Mesodermal cell (in vitro differentiated cells): ENCODE results near the gene TTC38.

Source experiments
- H3K27ac ChIP-seq: 2 replicates; pipeline ENCODE4 v1.7.0; 2013; ENCODE audit warnings: mild to moderate bottlenecking, low read depth, low read length, moderate library complexity; ENCODE audit not compliant: severe bottlenecking
- H3K36me3 ChIP-seq: 2 replicates; pipeline ENCODE4 v1.7.1; 2013; ENCODE audit warnings: mild to moderate bottlenecking, low read length, moderate library complexity; ENCODE audit not compliant: control insufficient read depth, insufficient read depth
- H3K4me1 ChIP-seq: one replicate; pipeline ENCODE4 v1.7.1; 2013; ENCODE audit warnings: mild to moderate bottlenecking, low read length; ENCODE audit not compliant: insufficient read depth, control insufficient read depth, poor library complexity, severe bottlenecking
- H3K4me3 ChIP-seq: 2 replicates; pipeline ENCODE4 v1.7.0; 2013; ENCODE audit warnings: low read length, control low read depth, mild to moderate bottlenecking; ENCODE audit not compliant: insufficient read depth, poor library complexity, severe bottlenecking; ENCODE audit errors: extremely low read depth
- H3K9me3 ChIP-seq: 2 replicates; pipeline ENCODE4 v1.7.1; 2013; ENCODE audit warnings: mild to moderate bottlenecking, low read length, moderate library complexity; ENCODE audit not compliant: control insufficient read depth
- WGBS, 2 experiments: methylation state at CpG; one replicate each; pipeline ENCODE4 v1.1.5; 2013; ENCODE audit warnings: missing lambda C conversion rate in 2 of 2; ENCODE audit not compliant: insufficient coverage in 2 of 2; 5-methylcytosine and 5-hydroxymethylcytosine counted together

TTC38 gene

GRCh38 chr22:46318576-46318975 lies 50.8 kb downstream of the TTC38 start:
- WGBS, 2 experiments = 93 to 94% methylated on average over 15 of the region's 15 CpGs
- no peaks in the 10 kb centered on the region for H3K9me3 ChIP-seq
- H3K4me1 ChIP-seq = no peaks in the 10 kb centered on the region
- H3K4me3 ChIP-seq = no peak overlapping the region
- peaks cover 80% of the 10 kb centered on the region for H3K36me3 ChIP-seq
- H3K27ac ChIP-seq = no peak overlapping the region

- H3K4me1 ChIP-seq = no peaks in the 10 kb centered on the region
- H3K9me3 ChIP-seq = no peaks in the 10 kb centered on the region
- 96 to 98% methylated on average over 6 to 10 of the region's 10 CpGs for WGBS, 2 experiments
- peaks cover 88% of the 10 kb centered on the region for H3K36me3 ChIP-seq
- no peak overlapping the region for H3K27ac ChIP-seq
- no peak overlapping the region for H3K4me3 ChIP-seq
These were observed 51.5 kb downstream of the TTC38 start for GRCh38 chr22:46319319-46319718.

GRCh38 chr22:46320166-46320710 lies 52.4 kb downstream of the TTC38 start:
- H3K4me3 ChIP-seq = no peak overlapping the region
- WGBS, 2 experiments = 98% methylated on average over 14 of the region's 14 CpGs
- H3K4me1 ChIP-seq = no peaks in the 10 kb centered on the region
- H3K9me3 ChIP-seq = no peaks in the 10 kb centered on the region
- H3K36me3 ChIP-seq = peaks cover 90% of the 10 kb centered on the region
- H3K27ac ChIP-seq = no peak overlapping the region

- no peaks in the 10 kb centered on the region for H3K9me3 ChIP-seq
- no peaks in the 10 kb centered on the region for H3K4me1 ChIP-seq
- H3K4me3 ChIP-seq = no peak overlapping the region
- 93 to 97% methylated on average over 12 to 18 of the region's 20 CpGs for WGBS, 2 experiments
- no peak overlapping the region for H3K27ac ChIP-seq
- peaks cover 89% of the 10 kb centered on the region for H3K36me3 ChIP-seq
These were observed 53.0 kb downstream of the TTC38 start for GRCh38 chr22:46320716-46321386.

- no peaks in the 10 kb centered on the region for H3K4me1 ChIP-seq
- 89 to 94% methylated on average over 11 to 14 of the region's 15 CpGs for WGBS, 2 experiments
- no peaks in the 10 kb centered on the region for H3K9me3 ChIP-seq
- H3K4me3 ChIP-seq = no peak overlapping the region
- peaks cover 86% of the 10 kb centered on the region for H3K36me3 ChIP-seq
- H3K27ac ChIP-seq = no peak overlapping the region
These were observed 54.9 kb downstream of the TTC38 start for GRCh38 chr22:46322711-46323110.

- Histone ChIP-seq H3K9me3 (no peaks in the 10 kb centered on the region), H3K27ac (no peak overlapping the region), H3K36me3 (peaks cover 86% of the 10 kb centered on the region), H3K4me3 (no peak overlapping the region), H3K4me1 (no peaks in the 10 kb centered on the region)
- 95 to 97% methylated on average over 19 of the region's 19 CpGs for WGBS, 2 experiments
These were observed 55.4 kb downstream of the TTC38 start for GRCh38 chr22:46323162-46323561.

GRCh38 chr22:46326066-46326680 lies 58.4 kb downstream of the TTC38 start:
- no peaks in the 10 kb centered on the region for H3K9me3 ChIP-seq
- H3K27ac ChIP-seq = no peak overlapping the region
- WGBS, 2 experiments = 89 to 93% methylated on average over 19 to 21 of the region's 23 CpGs
- H3K4me3 ChIP-seq = no peak overlapping the region
- H3K4me1 ChIP-seq = no peaks in the 10 kb centered on the region
- H3K36me3 ChIP-seq = peaks cover 92% of the 10 kb centered on the region

GRCh38 chr22:46327691-46328465 lies 60.1 kb downstream of the TTC38 start:
- Histone ChIP-seq H3K9me3 (no peaks in the 10 kb centered on the region), H3K4me3 (no peak overlapping the region), H3K36me3 (peaks cover 88% of the 10 kb centered on the region), H3K4me1 (no peaks in the 10 kb centered on the region), H3K27ac (no peak overlapping the region)
- 97 to 99% methylated on average over 12 of the region's 13 CpGs for WGBS, 2 experiments

GRCh38 chr22:46328797-46329196 lies 61.0 kb downstream of the TTC38 start:
- Histone ChIP-seq H3K4me1 (no peaks in the 10 kb centered on the region), H3K9me3 (no peaks in the 10 kb centered on the region), H3K36me3 (peaks cover 83% of the 10 kb centered on the region), H3K4me3 (no peak overlapping the region), H3K27ac (no peak overlapping the region)
- 97% methylated on average over 10 to 11 of the region's 11 CpGs for WGBS, 2 experiments

- no peaks in the 10 kb centered on the region for H3K9me3 ChIP-seq
- WGBS, 2 experiments = 93 to 96% methylated on average over 3 to 6 of the region's 8 CpGs
- peaks cover 75% of the 10 kb centered on the region for H3K36me3 ChIP-seq
- no peak overlapping the region for H3K27ac ChIP-seq
- no peaks in the 10 kb centered on the region for H3K4me1 ChIP-seq
- H3K4me3 ChIP-seq = no peak overlapping the region
These were observed 61.8 kb downstream of the TTC38 start for GRCh38 chr22:46329616-46330015.
